ENCODE measurements around the gene TMEM69.

TMEM69 gene

GRCh38 chr1:45677751-45678245, 10.2 kb upstream of the TMEM69 start:
- no peak for DNase-seq (ENCODE audit: low read depth in 2 of 2)
- no peak overlapping the region for H3K4me3 ChIP-seq (replicated peaks in 1 of 2; ENCODE audit: low read depth in 2 of 2, low read length in 2 of 2)
- TF ChIP-seq CTCF (IDR thresholded peaks at IDR 0.05; ENCODE audit: low read depth, low read length), result no peak

GRCh38 chr1:45678489-45678888, 9.5 kb upstream of the TMEM69 start:
- no peak for DNase-seq (ENCODE audit: low read depth in 2 of 2)
- no peak for TF ChIP-seq CTCF (IDR thresholded peaks at IDR 0.05; ENCODE audit: low read depth, low read length)
- H3K4me3 ChIP-seq (replicated peaks in 1 of 2; ENCODE audit: low read depth in 2 of 2, low read length in 2 of 2), result no peak overlapping the region

GRCh38 chr1:45679123-45679522, 8.9 kb upstream of the TMEM69 start:
- no peak for TF ChIP-seq CTCF (IDR thresholded peaks at IDR 0.05; ENCODE audit: low read depth, low read length)
- DNase-seq (ENCODE audit: low read depth in 2 of 2), result peak; percentile 35 to 61
- no peak overlapping the region for H3K4me3 ChIP-seq (replicated peaks in 1 of 2; ENCODE audit: low read depth in 2 of 2, low read length in 2 of 2)

GRCh38 chr1:45682942-45683341, 5.0 kb upstream of the TMEM69 start:
- no peak overlapping the region for H3K4me3 ChIP-seq (replicated peaks in 1 of 2; ENCODE audit: low read depth in 2 of 2, low read length in 2 of 2)
- no peak for TF ChIP-seq CTCF (IDR thresholded peaks at IDR 0.05; ENCODE audit: low read depth, low read length)
- no peak for DNase-seq (ENCODE audit: low read depth in 2 of 2)

GRCh38 chr1:45684402-45684801, 3.6 kb upstream of the TMEM69 start:
- DNase-seq (ENCODE audit: low read depth in 2 of 2), result no peak
- peak overlapping the region; percentile 6 to 97 for H3K4me3 ChIP-seq (replicated peaks in 1 of 2; ENCODE audit: low read depth in 2 of 2, low read length in 2 of 2)
- no peak for TF ChIP-seq CTCF (IDR thresholded peaks at IDR 0.05; ENCODE audit: low read depth, low read length)

- peak in 1 of 2 donors; percentile 23 for DNase-seq (ENCODE audit: low read depth in 2 of 2)
- no peak for TF ChIP-seq CTCF (IDR thresholded peaks at IDR 0.05; ENCODE audit: low read depth, low read length)
- H3K4me3 ChIP-seq (replicated peaks in 1 of 2; ENCODE audit: low read depth in 2 of 2, low read length in 2 of 2), result peak overlapping the region; percentile 95 to 97
These were observed 2.5 kb upstream of the TMEM69 start for GRCh38 chr1:45685308-45686014.

GRCh38 chr1:45686015-45686287, 2.0 kb upstream of the TMEM69 start:
- H3K4me3 ChIP-seq (replicated peaks in 1 of 2; ENCODE audit: low read depth in 2 of 2, low read length in 2 of 2), result peak overlapping the region; percentile 95 to 97
- DNase-seq (ENCODE audit: low read depth in 2 of 2), result peak in 1 of 2 donors; percentile 13
- no peak for TF ChIP-seq CTCF (IDR thresholded peaks at IDR 0.05; ENCODE audit: low read depth, low read length)
